HepG2 (cell line): ENCODE measurements around the gene NTMT1. TPM values are rescaled to one million over a fixed set of nuclear protein-coding genes. Genes with fewer than 3 reads are reported as not detected.

Experiments
- ATAC-seq: fragments of 200-7000 bp; cut with Tn5 transposase; 3 replicates; pipeline ENCODE4 v1.9.1; 2020; ENCODE audit warnings: mild to moderate bottlenecking, moderate library complexity
- BruUV-seq: library from RNA; stranded (reverse); fragments of 400-500 nt; replicated peaks from 2 replicates; lab custom pipeline; 2021; lab: Mats Ljungman, UMichigan
- CTCF ChIA-PET: fragments of 300-600 bp; formaldehyde crosslinking; extraction: SDS; loops from one replicate; lab custom pipeline; 2021; ENCODE audit warnings: low total read pairs, inconsistent platforms, low intra/inter-chr PET ratio; lab: Yijun Ruan, JAX
- POLR2A ChIA-PET: fragments of 350-600 bp; sonication (Branson Sonifier 250); formaldehyde crosslinking; loops from one replicate; lab custom pipeline; 2020; ENCODE audit warnings: antibody characterized with exemption, inconsistent platforms; lab: Yijun Ruan, JAX
- DNase-seq: peaks from one replicate; pipeline ENCODE4 v3.0.0-alpha.2; 2015; ENCODE audit warnings: low spot score
- FAIRE-seq: peaks from 3 replicates; lab custom pipeline; 2011; peaks lifted over from hg19 to GRCh38; lab: Jason Lieb, UNC
- H2AFZ ChIP-seq: one replicate; pipeline ENCODE4 v1.6.1; 2011; ENCODE audit warnings: low read length, inconsistent platforms
- H3K27ac ChIP-seq: fragments of 300-600 bp; 3 replicates; pipeline ENCODE4 v1.8.0; 2011; ENCODE audit warnings: mixed run types, mild to moderate bottlenecking, mixed read lengths, low read length, inconsistent platforms; ENCODE audit not compliant: insufficient read depth; ENCODE audit errors: extremely low read length
- H3K27me3 ChIP-seq, 2 experiments: fragments of 200-600 bp in 1 of 2; 2 replicates in 1 of 2; 3 replicates in 1 of 2; pipeline versions ENCODE4 v1.6.0 to v1.8.0; 2011; ENCODE audit warnings: low read length in 2 of 2, mild to moderate bottlenecking in 2 of 2, moderate library complexity in 2 of 2, inconsistent platforms in 1 of 2; ENCODE audit not compliant: insufficient read depth in 2 of 2, control insufficient read depth in 1 of 2
- H3K36me3 ChIP-seq, 2 experiments: fragments of 200-600 bp in 1 of 2; replicated peaks in 1 of 2; 2 replicates in 1 of 2; 3 replicates in 1 of 2; pipeline versions ENCODE4 v1.5.1 to v1.8.0; 2011; ENCODE audit warnings: low read length in 2 of 2, inconsistent platforms in 1 of 2; ENCODE audit not compliant: insufficient read depth in 2 of 2, control insufficient read depth in 1 of 2
- H3K4me1 ChIP-seq: 2 replicates; pipeline ENCODE4 v1.5.1; 2012; ENCODE audit warnings: low read length, inconsistent platforms; ENCODE audit not compliant: insufficient read depth
- H3K4me2 ChIP-seq: 2 replicates; pipeline ENCODE4 v1.6.0; 2011; ENCODE audit warnings: low read depth, low read length, inconsistent platforms
- H3K4me3 ChIP-seq, 3 experiments: fragments of 200-600 bp in 1 of 3; sonication (generic), shearing (Covaris generic) in 1 of 3; replicated peaks in 1 of 3; 2 replicates each; pipeline ENCODE4 v1.5.1; 2011 to 2016; ENCODE audit warnings: low read length in 3 of 3, inconsistent platforms in 2 of 3, low read depth in 2 of 3, mild to moderate bottlenecking in 2 of 3, control low read depth in 1 of 3, mixed read lengths in 1 of 3; ENCODE audit not compliant: insufficient read depth in 1 of 3
- H3K79me2 ChIP-seq: one replicate; pipeline ENCODE4 v1.6.1; 2011; ENCODE audit warnings: low read length, inconsistent platforms; ENCODE audit not compliant: insufficient read depth
- H3K9ac ChIP-seq: 2 replicates; pipeline ENCODE4 v1.6.0; 2011; ENCODE audit warnings: mild to moderate bottlenecking, low read depth, low read length, inconsistent platforms; ENCODE audit not compliant: insufficient read depth
- H3K9me3 ChIP-seq: 2 replicates; pipeline ENCODE4 v1.5.1; 2012; ENCODE audit warnings: mild to moderate bottlenecking, low read length
- H4K20me1 ChIP-seq: 2 replicates; pipeline ENCODE4 v1.6.0; 2011; ENCODE audit warnings: inconsistent platforms, mild to moderate bottlenecking, low read length, moderate library complexity; ENCODE audit not compliant: insufficient read depth
- CEBPG ChIP-seq: IDR thresholded peaks from 2 replicates; pipeline ENCODE4 v1.6.1; 2016
- DMAP1 ChIP-seq: IDR thresholded peaks from 2 replicates; pipeline ENCODE4 v1.6.1; 2016
- FOXA3 ChIP-seq: IDR thresholded peaks from 2 replicates; pipeline ENCODE4 v1.6.1; 2016; ENCODE audit warnings: missing genetic modification reagents, missing compliant biosample characterization
- HDAC1 ChIP-seq: sonication (generic); formaldehyde crosslinking; IDR thresholded peaks from 2 replicates; pipeline ENCODE4 v1.5.1; 2020; ENCODE audit warnings: mild to moderate bottlenecking, missing genetic modification reagents
- NR2F1 ChIP-seq, 2 experiments: fragments of 450-650 bp in 1 of 2; formaldehyde crosslinking in 1 of 2; IDR thresholded peaks; 2 replicates each; pipeline versions ENCODE4 v1.5.0 to v1.6.1; 2016 to 2020; ENCODE audit warnings: mild to moderate bottlenecking in 1 of 2, missing compliant biosample characterization in 1 of 2, missing genetic modification reagents in 1 of 2, moderate library complexity in 1 of 2
- PAWR ChIP-seq: sonication (generic); formaldehyde crosslinking; IDR thresholded peaks from 2 replicates; pipeline ENCODE4 v1.4.0; 2020; ENCODE audit warnings: missing genetic modification reagents, mild to moderate bottlenecking, borderline replicate concordance
- TP53 ChIP-seq: sonication (generic); formaldehyde crosslinking; conservative IDR thresholded peaks from 2 replicates; pipeline ENCODE4 v1.4.0; 2020; ENCODE audit warnings: missing genetic modification reagents
- ZFX ChIP-seq: sonication (generic); formaldehyde crosslinking; IDR thresholded peaks from 2 replicates; pipeline ENCODE4 v1.4.0; 2020; ENCODE audit warnings: mild to moderate bottlenecking, low read depth, missing genetic modification reagents, moderate library complexity
- ZNF24 ChIP-seq: fragments of 450-650 bp; IDR thresholded peaks from 2 replicates; pipeline ENCODE4 v1.6.1; 2017; ENCODE audit warnings: antibody characterized with exemption, mild to moderate bottlenecking
- ZNF569 ChIP-seq: sonication (generic); formaldehyde crosslinking; IDR thresholded peaks from 2 replicates; pipeline ENCODE4 v1.5.0; 2020; ENCODE audit warnings: mild to moderate bottlenecking, missing genetic modification reagents, moderate library complexity, borderline replicate concordance
- ZNF891 ChIP-seq: sonication (generic); formaldehyde crosslinking; IDR thresholded peaks from 2 replicates; pipeline ENCODE4 v1.5.0; 2020; ENCODE audit warnings: mild to moderate bottlenecking, missing genetic modification reagents
- WGBS: methylation state at CpG from one replicate; pipeline ENCODE4 v1.1.6; 2017; ENCODE audit warnings: low lambda C conversion rate; 5-methylcytosine and 5-hydroxymethylcytosine counted together
- in situ Hi-C: cut with HindIII; loops from 2 replicates; pipeline ENCODE4 v1.10.0; 2017; ENCODE audit warnings: low pct_unique_long_range_greater_than_20kb; ENCODE audit not compliant: extremely low pct_ligation_motif_present
- intact Hi-C: fragments of 100-400 bp; cut with micrococcal nuclease; formaldehyde crosslinking; loops from one replicate; pipeline ENCODE4 v1.10.0; 2022; ENCODE audit not compliant: unreplicated experiment
- polyA plus RNA-seq, 8 experiments: library from polyadenylated mRNA; depleted of rRNA in 3 of 8; stranded (reverse) in 7 of 8; unstranded in 1 of 8; fragments of >200 nt; fragmentation: Illumina TruSeq in 4 of 8; extraction: Trizol in 4 of 8; gene quantifications; 2 replicates each; pipeline versions ENCODE4 v1.2.1 to v1.2.3, GENCODE V29; 2011 to 2016; ENCODE audit warnings: low read depth in 4 of 8, missing spikeins in 1 of 8, mixed read lengths in 1 of 8; ENCODE audit not compliant: insufficient read depth in 1 of 8
- total RNA-seq, 5 experiments: library from RNA; depleted of rRNA; stranded (reverse); fragments of >200 nt; fragmentation: Illumina TruSeq; extraction: Trizol; gene quantifications; 2 replicates each; pipeline ENCODE4 v1.2.3, GENCODE V29; 2016; ENCODE audit warnings: low read depth in 1 of 5
- TF ChIP-seq, protein P1 (sequence below): IDR thresholded peaks from 2 replicates; pipeline ENCODE4 v1.6.1; 2016; ENCODE audit warnings: mild to moderate bottlenecking
- TF ChIP-seq, protein P2 (sequence below): fragments of 450-650 bp; IDR thresholded peaks from 2 replicates; pipeline ENCODE4 v1.6.1; 2017; ENCODE audit warnings: mild to moderate bottlenecking
- TF ChIP-seq, protein P3 (sequence below): sonication (generic); formaldehyde crosslinking; IDR thresholded peaks from 2 replicates; pipeline ENCODE4 v1.4.0; 2020; ENCODE audit warnings: missing genetic modification reagents

NTMT1 gene
- total and polyA plus RNA-seq, 2 of the 13 experiments (the other 11 are each of a cell fraction or from before 2014, with no cell fraction given): 49.1 to 53.8 TPM

DNA sequence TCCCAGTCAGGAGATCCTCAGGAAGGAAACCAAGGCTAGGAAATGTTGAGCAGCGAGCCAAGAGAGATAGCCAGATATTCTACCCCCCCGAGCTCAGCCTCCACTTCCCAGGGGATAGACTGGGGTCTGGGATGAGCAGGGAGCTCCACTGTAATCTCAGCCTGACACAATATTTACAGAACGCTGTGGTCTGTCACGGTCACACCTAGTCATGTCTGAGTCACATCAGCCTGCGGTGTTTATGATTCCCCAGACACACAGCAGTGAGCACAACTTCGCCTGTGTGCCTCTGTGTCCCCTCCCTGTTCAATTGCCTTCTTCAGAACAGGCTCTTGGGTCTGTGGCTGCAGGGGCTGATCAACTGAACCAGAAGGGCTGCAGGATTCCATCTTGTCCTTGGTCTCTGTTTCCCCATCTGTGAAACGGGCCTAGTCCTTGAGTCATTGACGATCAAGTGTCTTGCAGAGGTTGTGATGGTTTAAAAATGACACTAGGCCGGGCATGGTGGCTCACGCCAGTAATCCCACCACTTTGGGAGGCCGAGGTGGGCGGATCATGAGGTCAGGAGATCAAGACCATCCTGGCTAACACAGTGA lies 30.9 kb downstream of the NTMT1 start (continued):
- 0 out of 2 replicates have a peak, but pooled peaks have one; percentile 19 for TF ChIP-seq FOXA3 (CRISPR knock-in tag)

DNA sequence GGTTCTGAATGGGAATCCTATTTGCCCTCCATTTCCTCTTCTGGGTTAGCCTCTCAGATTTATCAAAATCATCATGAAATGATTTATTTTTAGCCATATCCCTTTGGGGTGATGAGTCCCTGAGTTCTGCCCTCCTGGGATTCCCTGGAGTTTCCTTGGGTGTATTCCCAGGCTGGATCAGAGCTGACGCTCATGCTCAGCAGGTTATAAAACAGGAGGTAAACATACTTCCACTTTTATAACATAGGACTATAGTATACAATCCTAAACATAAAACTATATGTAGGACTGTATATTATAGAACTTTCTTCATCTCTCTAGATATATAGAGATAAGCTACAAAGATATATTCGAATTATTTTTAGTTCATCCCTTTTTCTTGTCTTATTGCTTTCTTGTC lies 35.1 kb downstream of the NTMT1 start:
- FAIRE-seq: no peak
- peaks cover 7% of the 10 kb centered on the region for H3K4me1 ChIP-seq
- no peaks in the 10 kb centered on the region for H4K20me1 ChIP-seq
- no peak overlapping the region for H3K4me2 ChIP-seq
- H2AFZ ChIP-seq: no peak overlapping the region
- peaks cover 7 to 32% of the 10 kb centered on the region in 2 experiments; a peak in 4 of 5 replicates for H3K27me3 ChIP-seq
- WGBS: 19% methylated on average over 2 of the region's 2 CpGs
- H3K9ac ChIP-seq: no peak overlapping the region
- no peaks in the 10 kb centered on the region for H3K79me2 ChIP-seq
- H3K9me3 ChIP-seq: no peaks in the 10 kb centered on the region
- ChIA-PET CTCF (no interaction called here), POLR2A (no interaction called here)
- TF ChIP-seq HDAC1 (CRISPR knock-in tag): no peak
- no peak for TF ChIP-seq DMAP1
- TF ChIP-seq, protein P1, sequence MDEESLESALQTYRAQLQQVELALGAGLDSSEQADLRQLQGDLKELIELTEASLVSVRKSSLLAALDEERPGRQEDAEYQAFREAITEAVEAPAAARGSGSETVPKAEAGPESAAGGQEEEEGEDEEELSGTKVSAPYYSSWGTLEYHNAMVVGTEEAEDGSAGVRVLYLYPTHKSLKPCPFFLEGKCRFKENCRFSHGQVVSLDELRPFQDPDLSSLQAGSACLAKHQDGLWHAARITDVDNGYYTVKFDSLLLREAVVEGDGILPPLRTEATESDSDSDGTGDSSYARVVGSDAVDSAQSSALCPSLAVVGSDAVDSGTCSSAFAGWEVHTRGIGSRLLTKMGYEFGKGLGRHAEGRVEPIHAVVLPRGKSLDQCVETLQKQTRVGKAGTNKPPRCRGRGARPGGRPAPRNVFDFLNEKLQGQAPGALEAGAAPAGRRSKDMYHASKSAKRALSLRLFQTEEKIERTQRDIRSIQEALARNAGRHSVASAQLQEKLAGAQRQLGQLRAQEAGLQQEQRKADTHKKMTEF (CRISPR knock-in tag): no peak
- TF ChIP-seq, protein P2, sequence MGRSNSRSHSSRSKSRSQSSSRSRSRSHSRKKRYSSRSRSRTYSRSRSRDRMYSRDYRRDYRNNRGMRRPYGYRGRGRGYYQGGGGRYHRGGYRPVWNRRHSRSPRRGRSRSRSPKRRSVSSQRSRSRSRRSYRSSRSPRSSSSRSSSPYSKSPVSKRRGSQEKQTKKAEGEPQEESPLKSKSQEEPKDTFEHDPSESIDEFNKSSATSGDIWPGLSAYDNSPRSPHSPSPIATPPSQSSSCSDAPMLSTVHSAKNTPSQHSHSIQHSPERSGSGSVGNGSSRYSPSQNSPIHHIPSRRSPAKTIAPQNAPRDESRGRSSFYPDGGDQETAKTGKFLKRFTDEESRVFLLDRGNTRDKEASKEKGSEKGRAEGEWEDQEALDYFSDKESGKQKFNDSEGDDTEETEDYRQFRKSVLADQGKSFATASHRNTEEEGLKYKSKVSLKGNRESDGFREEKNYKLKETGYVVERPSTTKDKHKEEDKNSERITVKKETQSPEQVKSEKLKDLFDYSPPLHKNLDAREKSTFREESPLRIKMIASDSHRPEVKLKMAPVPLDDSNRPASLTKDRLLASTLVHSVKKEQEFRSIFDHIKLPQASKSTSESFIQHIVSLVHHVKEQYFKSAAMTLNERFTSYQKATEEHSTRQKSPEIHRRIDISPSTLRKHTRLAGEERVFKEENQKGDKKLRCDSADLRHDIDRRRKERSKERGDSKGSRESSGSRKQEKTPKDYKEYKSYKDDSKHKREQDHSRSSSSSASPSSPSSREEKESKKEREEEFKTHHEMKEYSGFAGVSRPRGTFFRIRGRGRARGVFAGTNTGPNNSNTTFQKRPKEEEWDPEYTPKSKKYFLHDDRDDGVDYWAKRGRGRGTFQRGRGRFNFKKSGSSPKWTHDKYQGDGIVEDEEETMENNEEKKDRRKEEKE: no peak
- no peak for TF ChIP-seq ZFX (CRISPR knock-in tag)
- no peak for TF ChIP-seq NR2F1 (CRISPR knock-in tag; IDR thresholded peaks at IDR 0.05)
- TF ChIP-seq CEBPG: no peak
- no peak for TF ChIP-seq TP53 (CRISPR knock-in tag)
- TF ChIP-seq PAWR: no peak
- TF ChIP-seq ZNF24: no peak
- TF ChIP-seq ZNF891 (CRISPR knock-in tag): no peak
- TF ChIP-seq, protein P3, sequence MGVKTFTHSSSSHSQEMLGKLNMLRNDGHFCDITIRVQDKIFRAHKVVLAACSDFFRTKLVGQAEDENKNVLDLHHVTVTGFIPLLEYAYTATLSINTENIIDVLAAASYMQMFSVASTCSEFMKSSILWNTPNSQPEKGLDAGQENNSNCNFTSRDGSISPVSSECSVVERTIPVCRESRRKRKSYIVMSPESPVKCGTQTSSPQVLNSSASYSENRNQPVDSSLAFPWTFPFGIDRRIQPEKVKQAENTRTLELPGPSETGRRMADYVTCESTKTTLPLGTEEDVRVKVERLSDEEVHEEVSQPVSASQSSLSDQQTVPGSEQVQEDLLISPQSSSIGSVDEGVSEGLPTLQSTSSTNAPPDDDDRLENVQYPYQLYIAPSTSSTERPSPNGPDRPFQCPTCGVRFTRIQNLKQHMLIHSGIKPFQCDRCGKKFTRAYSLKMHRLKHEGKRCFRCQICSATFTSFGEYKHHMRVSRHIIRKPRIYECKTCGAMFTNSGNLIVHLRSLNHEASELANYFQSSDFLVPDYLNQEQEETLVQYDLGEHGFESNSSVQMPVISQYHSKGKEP (CRISPR knock-in tag): no peak
- no peak for TF ChIP-seq ZNF569 (CRISPR knock-in tag)
- intact Hi-C loops (no loop called here), in situ Hi-C loops (no loop called here)
- DNase-seq: no peak
- no peak for ATAC-seq
- no peak overlapping the region for H3K27ac ChIP-seq
- H3K4me3 ChIP-seq: no peak overlapping the region
- no peaks in the 10 kb centered on the region for H3K36me3 ChIP-seq
- BruUV-seq: no TSS peak
